WTC11 (cell line): Measurements from ENCODE around the gene PLXNA2. TPM values are rescaled to one million over a fixed set of nuclear protein-coding genes. Genes with fewer than 3 reads are reported as not detected.

Experiments used
- ATAC-seq: fragments of 200-7000 bp; cut with Tn5 transposase; 2 replicates; pipeline ENCODE4 v1.10.0; 2021; ENCODE audit warnings: mild to moderate bottlenecking, moderate library complexity
- CTCF ChIA-PET: fragments of 300-600 bp; sonication (Branson Sonifier 250); formaldehyde crosslinking; loops from one replicate; lab custom pipeline; 2021; ENCODE audit warnings: antibody characterized with exemption; lab: Charles Lee
- POLR2A ChIA-PET: fragments of 350-600 bp; sonication (Branson Sonifier 250); formaldehyde crosslinking; loops from one replicate; lab custom pipeline; 2021; ENCODE audit warnings: antibody characterized with exemption; lab: Charles Lee
- DNase-seq: peaks from one replicate; pipeline ENCODE4 v3.0.0; 2021; ENCODE audit warnings: low spot score
- H3K27ac Mint-ChIP-seq: 2 replicates; pipeline ENCODE4 v1.8.0; 2021; ENCODE audit warnings: mixed read lengths
- H3K27me3 Mint-ChIP-seq: 2 replicates; pipeline ENCODE4 v1.8.0; 2021; ENCODE audit warnings: low read depth, mild to moderate bottlenecking, moderate library complexity, mixed read lengths
- H3K36me3 Mint-ChIP-seq: 2 replicates; pipeline ENCODE4 v1.8.0; 2021; ENCODE audit warnings: mixed read lengths
- H3K4me1 Mint-ChIP-seq: 2 replicates; pipeline ENCODE4 v1.8.0; 2022; ENCODE audit warnings: mixed read lengths
- H3K4me3 Mint-ChIP-seq: 2 replicates; pipeline ENCODE4 v1.8.0; 2021; ENCODE audit warnings: mild to moderate bottlenecking, moderate library complexity, mixed read lengths
- H3K9me3 Mint-ChIP-seq: 2 replicates; pipeline ENCODE4 v1.8.0; 2021; ENCODE audit warnings: mixed read lengths
- ETV6 ChIP-seq: sonication (generic); formaldehyde crosslinking; IDR thresholded peaks from 2 replicates; pipeline ENCODE4 v1.8.1; 2022; ENCODE audit warnings: mild to moderate bottlenecking, missing genetic modification reagents
- FOXJ3 ChIP-seq: sonication (generic); formaldehyde crosslinking; IDR thresholded peaks from 2 replicates; pipeline ENCODE4 v1.9.0; 2021; ENCODE audit warnings: missing genetic modification reagents, mild to moderate bottlenecking, borderline replicate concordance
- FOXK1 ChIP-seq: sonication (generic); formaldehyde crosslinking; IDR thresholded peaks from 2 replicates; pipeline ENCODE4 v1.8.0; 2022; ENCODE audit warnings: mild to moderate bottlenecking, moderate library complexity, missing genetic modification reagents
- FOXP1 ChIP-seq: sonication (generic); formaldehyde crosslinking; IDR thresholded peaks from 2 replicates; pipeline ENCODE4 v1.8.0; 2022; ENCODE audit warnings: missing genetic modification reagents, mild to moderate bottlenecking, moderate library complexity, borderline replicate concordance
- GABPB1 ChIP-seq: sonication (generic); formaldehyde crosslinking; IDR thresholded peaks from 2 replicates; pipeline ENCODE4 v1.8.1; 2023; ENCODE audit warnings: mild to moderate bottlenecking, missing genetic modification reagents
- MYBL2 ChIP-seq: sonication (generic); formaldehyde crosslinking; IDR thresholded peaks from 2 replicates; pipeline ENCODE4 v1.8.1; 2023; ENCODE audit warnings: mild to moderate bottlenecking, moderate library complexity, missing genetic modification reagents
- NFE2L1 ChIP-seq: sonication (generic); formaldehyde crosslinking; IDR thresholded peaks from 2 replicates; pipeline ENCODE4 v1.8.1; 2023; ENCODE audit warnings: missing genetic modification reagents
- NFYB ChIP-seq: sonication (generic); formaldehyde crosslinking; conservative IDR thresholded peaks from 2 replicates; pipeline ENCODE4 v1.8.0; 2022; ENCODE audit warnings: low read depth, missing genetic modification reagents
- NR1H2 ChIP-seq: sonication (generic); formaldehyde crosslinking; IDR thresholded peaks from 2 replicates; pipeline ENCODE4 v1.9.0; 2021; ENCODE audit warnings: mild to moderate bottlenecking, moderate library complexity, missing genetic modification reagents
- NR2C2 ChIP-seq: sonication (generic); formaldehyde crosslinking; IDR thresholded peaks from 2 replicates; pipeline ENCODE4 v1.8.0; 2022; ENCODE audit warnings: mild to moderate bottlenecking, missing genetic modification reagents
- SP1 ChIP-seq: sonication (generic); formaldehyde crosslinking; conservative IDR thresholded peaks from 2 replicates; pipeline ENCODE4 v1.8.1; 2022; ENCODE audit warnings: missing genetic modification reagents
- TEAD1 ChIP-seq: sonication (generic); formaldehyde crosslinking; IDR thresholded peaks from 2 replicates; pipeline ENCODE4 v1.8.0; 2022; ENCODE audit warnings: mild to moderate bottlenecking, missing genetic modification reagents
- total RNA-seq: library from RNA; stranded (reverse); gene quantifications from 3 replicates; pipeline ENCODE4 v1.2.3, GENCODE V29; 2021
- TF ChIP-seq, protein P1 (sequence below): fragments of 250-450 bp; sonication (Bioruptor Pico); IDR thresholded peaks from 2 replicates; pipeline ENCODE4 v1.9.0; 2021; ENCODE audit warnings: mild to moderate bottlenecking
- TF ChIP-seq, protein P2 (sequence below): sonication (generic); formaldehyde crosslinking; IDR thresholded peaks from 2 replicates; pipeline ENCODE4 v1.8.1; 2022; ENCODE audit warnings: low read depth, mild to moderate bottlenecking, moderate library complexity, missing genetic modification reagents, borderline replicate concordance
- TF ChIP-seq, protein P3 (sequence below): sonication (generic); formaldehyde crosslinking; IDR thresholded peaks from 2 replicates; pipeline ENCODE4 v1.8.1; 2023; ENCODE audit warnings: mild to moderate bottlenecking, missing genetic modification reagents
- TF ChIP-seq, protein P4 (sequence below): sonication (generic); formaldehyde crosslinking; IDR thresholded peaks from 2 replicates; pipeline ENCODE4 v1.8.0; 2022; ENCODE audit warnings: mild to moderate bottlenecking, missing genetic modification reagents
- TF ChIP-seq, protein P5 (sequence below): sonication (generic); formaldehyde crosslinking; IDR thresholded peaks from 2 replicates; pipeline ENCODE4 v1.8.1; 2022; ENCODE audit warnings: low read depth, missing genetic modification reagents, borderline replicate concordance
- TF ChIP-seq, protein P6 (sequence below): sonication (generic); formaldehyde crosslinking; IDR thresholded peaks from 2 replicates; pipeline ENCODE4 v1.8.0; 2022; ENCODE audit warnings: mild to moderate bottlenecking, missing genetic modification reagents
- TF ChIP-seq, protein P7 (sequence below): sonication (generic); formaldehyde crosslinking; IDR thresholded peaks from 2 replicates; pipeline ENCODE4 v1.8.1; 2023; ENCODE audit warnings: mild to moderate bottlenecking, missing genetic modification reagents, moderate library complexity

Gene PLXNA2
- total RNA-seq, 1 experiment from 2014 or later: 4.2 TPM

DNA sequence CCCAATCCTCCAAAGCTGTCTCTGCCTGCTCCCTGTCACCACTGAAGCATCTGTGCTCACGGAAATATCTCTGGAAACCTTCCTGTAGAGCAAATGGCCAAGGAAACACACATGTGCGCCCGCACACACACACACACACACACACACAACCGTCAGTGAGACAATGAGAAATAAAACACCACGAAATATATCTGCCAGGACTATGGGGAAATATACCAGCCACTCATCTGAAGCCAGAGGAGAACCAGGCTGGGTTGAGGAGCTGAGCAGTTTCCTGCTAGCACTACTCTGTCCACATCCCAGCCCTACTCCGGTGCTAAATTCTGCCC lies 25.1 kb upstream of the PLXNA2 start:
- H3K4me1 Mint-ChIP-seq: peaks cover 39% of the 10 kb centered on the region
- no peak overlapping the region for H3K27ac Mint-ChIP-seq
- ChIA-PET CTCF (interaction anchor here (0.5 to 1.4 kb wide), 2 partner anchors 16 to 24 kb away, joined by 4 to 6 read pairs; no protein-coding TSS in a partner anchor), POLR2A (no interaction called here)
- no peak for ATAC-seq
- no peaks in the 10 kb centered on the region for H3K9me3 Mint-ChIP-seq
- no peak overlapping the region for H3K4me3 Mint-ChIP-seq
- no peak for DNase-seq
- H3K36me3 Mint-ChIP-seq: no peaks in the 10 kb centered on the region
- H3K27me3 Mint-ChIP-seq: peaks cover 2% of the 10 kb centered on the region; the same call in 1 of the 2 replicates
- no peak for TF ChIP-seq FOXP1 (CRISPR knock-in tag)
- no peak for TF ChIP-seq GABPB1 (CRISPR knock-in tag)
- TF ChIP-seq NR2C2 (CRISPR knock-in tag): no peak
- TF ChIP-seq, protein P1, sequence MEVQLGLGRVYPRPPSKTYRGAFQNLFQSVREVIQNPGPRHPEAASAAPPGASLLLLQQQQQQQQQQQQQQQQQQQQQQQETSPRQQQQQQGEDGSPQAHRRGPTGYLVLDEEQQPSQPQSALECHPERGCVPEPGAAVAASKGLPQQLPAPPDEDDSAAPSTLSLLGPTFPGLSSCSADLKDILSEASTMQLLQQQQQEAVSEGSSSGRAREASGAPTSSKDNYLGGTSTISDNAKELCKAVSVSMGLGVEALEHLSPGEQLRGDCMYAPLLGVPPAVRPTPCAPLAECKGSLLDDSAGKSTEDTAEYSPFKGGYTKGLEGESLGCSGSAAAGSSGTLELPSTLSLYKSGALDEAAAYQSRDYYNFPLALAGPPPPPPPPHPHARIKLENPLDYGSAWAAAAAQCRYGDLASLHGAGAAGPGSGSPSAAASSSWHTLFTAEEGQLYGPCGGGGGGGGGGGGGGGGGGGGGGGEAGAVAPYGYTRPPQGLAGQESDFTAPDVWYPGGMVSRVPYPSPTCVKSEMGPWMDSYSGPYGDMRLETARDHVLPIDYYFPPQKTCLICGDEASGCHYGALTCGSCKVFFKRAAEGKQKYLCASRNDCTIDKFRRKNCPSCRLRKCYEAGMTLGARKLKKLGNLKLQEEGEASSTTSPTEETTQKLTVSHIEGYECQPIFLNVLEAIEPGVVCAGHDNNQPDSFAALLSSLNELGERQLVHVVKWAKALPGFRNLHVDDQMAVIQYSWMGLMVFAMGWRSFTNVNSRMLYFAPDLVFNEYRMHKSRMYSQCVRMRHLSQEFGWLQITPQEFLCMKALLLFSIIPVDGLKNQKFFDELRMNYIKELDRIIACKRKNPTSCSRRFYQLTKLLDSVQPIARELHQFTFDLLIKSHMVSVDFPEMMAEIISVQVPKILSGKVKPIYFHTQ (CRISPR knock-in tag): no peak

DNA sequence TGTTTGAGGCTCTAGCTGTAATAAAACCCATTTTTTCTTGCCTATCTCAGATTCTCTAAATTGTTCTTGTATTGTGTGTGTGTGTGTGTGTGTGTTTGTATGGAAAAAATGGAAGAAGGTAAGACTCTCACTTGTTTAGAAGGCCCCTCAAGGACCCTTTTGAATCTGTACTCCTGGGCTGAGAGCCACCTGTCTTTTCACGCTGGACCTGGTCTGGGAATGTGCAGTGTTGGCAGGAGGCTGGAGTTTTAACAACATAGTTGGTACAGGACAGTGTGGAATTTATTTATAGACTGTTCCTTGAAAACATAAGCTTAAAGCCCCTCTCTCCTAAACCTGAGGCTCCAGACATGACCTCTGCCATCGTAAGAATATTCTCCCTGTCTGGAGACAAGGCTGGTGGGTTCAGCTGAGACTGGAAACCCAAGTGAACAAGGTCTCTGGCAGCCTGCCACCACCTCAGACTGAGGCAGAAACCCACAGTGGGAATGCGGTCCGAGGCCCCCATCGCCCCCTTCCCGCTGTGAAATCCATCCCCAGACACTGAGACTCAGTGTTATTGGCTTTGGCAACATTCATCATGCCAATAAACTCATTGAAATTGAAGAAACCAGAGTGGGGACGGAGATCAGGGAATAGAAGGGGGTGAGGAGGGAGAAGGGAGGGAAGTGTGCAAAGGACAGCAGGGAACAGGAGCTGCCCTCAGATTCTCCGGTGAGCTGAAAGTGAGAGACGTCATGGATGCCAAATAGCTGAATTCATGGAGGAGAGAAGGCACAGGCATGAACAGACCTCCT lies 24.6 kb upstream of the PLXNA2 start:
- CTCF ChIA-PET: interaction anchor here (0.5 to 1.4 kb wide), 3 partner anchors 16 to 275 kb away, joined by 3 to 6 read pairs (median 4); no protein-coding TSS in a partner anchor
- no peak overlapping the region for H3K27ac Mint-ChIP-seq
- no peak for TF ChIP-seq SP1 (CRISPR knock-in tag)
- TF ChIP-seq ETV6 (CRISPR knock-in tag): no peak
- TF ChIP-seq, protein P2, sequence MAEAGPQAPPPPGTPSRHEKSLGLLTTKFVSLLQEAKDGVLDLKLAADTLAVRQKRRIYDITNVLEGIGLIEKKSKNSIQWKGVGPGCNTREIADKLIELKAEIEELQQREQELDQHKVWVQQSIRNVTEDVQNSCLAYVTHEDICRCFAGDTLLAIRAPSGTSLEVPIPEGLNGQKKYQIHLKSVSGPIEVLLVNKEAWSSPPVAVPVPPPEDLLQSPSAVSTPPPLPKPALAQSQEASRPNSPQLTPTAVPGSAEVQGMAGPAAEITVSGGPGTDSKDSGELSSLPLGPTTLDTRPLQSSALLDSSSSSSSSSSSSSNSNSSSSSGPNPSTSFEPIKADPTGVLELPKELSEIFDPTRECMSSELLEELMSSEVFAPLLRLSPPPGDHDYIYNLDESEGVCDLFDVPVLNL (CRISPR knock-in tag): no peak
- no peak for TF ChIP-seq GABPB1 (CRISPR knock-in tag)
- no peak for TF ChIP-seq NR1H2
- no peak for TF ChIP-seq MYBL2 (CRISPR knock-in tag)
- TF ChIP-seq TEAD1 (CRISPR knock-in tag): no peak
- TF ChIP-seq, protein P3, sequence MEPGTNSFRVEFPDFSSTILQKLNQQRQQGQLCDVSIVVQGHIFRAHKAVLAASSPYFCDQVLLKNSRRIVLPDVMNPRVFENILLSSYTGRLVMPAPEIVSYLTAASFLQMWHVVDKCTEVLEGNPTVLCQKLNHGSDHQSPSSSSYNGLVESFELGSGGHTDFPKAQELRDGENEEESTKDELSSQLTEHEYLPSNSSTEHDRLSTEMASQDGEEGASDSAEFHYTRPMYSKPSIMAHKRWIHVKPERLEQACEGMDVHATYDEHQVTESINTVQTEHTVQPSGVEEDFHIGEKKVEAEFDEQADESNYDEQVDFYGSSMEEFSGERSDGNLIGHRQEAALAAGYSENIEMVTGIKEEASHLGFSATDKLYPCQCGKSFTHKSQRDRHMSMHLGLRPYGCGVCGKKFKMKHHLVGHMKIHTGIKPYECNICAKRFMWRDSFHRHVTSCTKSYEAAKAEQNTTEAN (CRISPR knock-in tag): no peak
- TF ChIP-seq, protein P4, sequence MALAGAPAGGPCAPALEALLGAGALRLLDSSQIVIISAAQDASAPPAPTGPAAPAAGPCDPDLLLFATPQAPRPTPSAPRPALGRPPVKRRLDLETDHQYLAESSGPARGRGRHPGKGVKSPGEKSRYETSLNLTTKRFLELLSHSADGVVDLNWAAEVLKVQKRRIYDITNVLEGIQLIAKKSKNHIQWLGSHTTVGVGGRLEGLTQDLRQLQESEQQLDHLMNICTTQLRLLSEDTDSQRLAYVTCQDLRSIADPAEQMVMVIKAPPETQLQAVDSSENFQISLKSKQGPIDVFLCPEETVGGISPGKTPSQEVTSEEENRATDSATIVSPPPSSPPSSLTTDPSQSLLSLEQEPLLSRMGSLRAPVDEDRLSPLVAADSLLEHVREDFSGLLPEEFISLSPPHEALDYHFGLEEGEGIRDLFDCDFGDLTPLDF (CRISPR knock-in tag): no peak

DNA sequence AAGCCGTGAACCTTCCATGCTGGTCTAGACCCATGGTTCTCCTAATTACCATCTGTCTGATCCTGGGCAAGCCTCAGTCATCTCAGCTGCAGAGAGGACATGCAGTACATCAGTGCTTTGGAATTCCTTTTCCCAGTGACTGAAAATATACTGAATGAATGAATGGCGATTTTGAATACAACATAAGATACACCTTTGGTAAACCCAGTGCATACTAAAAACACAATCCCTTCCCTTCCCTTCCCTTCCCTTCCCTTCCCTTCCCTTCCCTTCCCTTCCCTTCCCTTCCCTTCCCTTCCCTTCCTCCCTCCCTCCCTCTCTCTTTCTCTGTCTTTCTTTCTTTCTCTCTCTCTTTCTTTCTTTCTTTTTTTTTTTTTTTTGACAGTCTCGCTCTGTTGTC lies 21.3 kb upstream of the PLXNA2 start:
- CTCF ChIA-PET: no interaction called here
- Mint-ChIP-seq H3K4me1 (peaks cover 12% of the 10 kb centered on the region), H3K36me3 (peaks cover 3% of the 10 kb centered on the region), H3K27ac (no peak overlapping the region), H3K4me3 (no peak overlapping the region), H3K9me3 (peaks cover 7% of the 10 kb centered on the region), H3K27me3 (peaks cover 2% of the 10 kb centered on the region; the same call in 1 of the 2 replicates)
- POLR2A ChIA-PET: interaction anchor here (0.7 kb wide), 1 partner anchor 26 kb away, joined by 3 read pairs; no protein-coding TSS in a partner anchor
- ATAC-seq (no peak), DNase-seq (no peak)
- TF ChIP-seq TEAD1 (CRISPR knock-in tag) (no peak), FOXK1 (CRISPR knock-in tag) (no peak), NFYB (CRISPR knock-in tag) (no peak), FOXJ3 (no peak), SP1 (CRISPR knock-in tag) (no peak), NFE2L1 (CRISPR knock-in tag) (no peak)
- TF ChIP-seq, protein P5, sequence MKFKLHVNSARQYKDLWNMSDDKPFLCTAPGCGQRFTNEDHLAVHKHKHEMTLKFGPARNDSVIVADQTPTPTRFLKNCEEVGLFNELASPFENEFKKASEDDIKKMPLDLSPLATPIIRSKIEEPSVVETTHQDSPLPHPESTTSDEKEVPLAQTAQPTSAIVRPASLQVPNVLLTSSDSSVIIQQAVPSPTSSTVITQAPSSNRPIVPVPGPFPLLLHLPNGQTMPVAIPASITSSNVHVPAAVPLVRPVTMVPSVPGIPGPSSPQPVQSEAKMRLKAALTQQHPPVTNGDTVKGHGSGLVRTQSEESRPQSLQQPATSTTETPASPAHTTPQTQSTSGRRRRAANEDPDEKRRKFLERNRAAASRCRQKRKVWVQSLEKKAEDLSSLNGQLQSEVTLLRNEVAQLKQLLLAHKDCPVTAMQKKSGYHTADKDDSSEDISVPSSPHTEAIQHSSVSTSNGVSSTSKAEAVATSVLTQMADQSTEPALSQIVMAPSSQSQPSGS (CRISPR knock-in tag): no peak
- TF ChIP-seq, protein P6, sequence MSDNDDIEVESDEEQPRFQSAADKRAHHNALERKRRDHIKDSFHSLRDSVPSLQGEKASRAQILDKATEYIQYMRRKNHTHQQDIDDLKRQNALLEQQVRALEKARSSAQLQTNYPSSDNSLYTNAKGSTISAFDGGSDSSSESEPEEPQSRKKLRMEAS: no peak
- TF ChIP-seq, protein P7, sequence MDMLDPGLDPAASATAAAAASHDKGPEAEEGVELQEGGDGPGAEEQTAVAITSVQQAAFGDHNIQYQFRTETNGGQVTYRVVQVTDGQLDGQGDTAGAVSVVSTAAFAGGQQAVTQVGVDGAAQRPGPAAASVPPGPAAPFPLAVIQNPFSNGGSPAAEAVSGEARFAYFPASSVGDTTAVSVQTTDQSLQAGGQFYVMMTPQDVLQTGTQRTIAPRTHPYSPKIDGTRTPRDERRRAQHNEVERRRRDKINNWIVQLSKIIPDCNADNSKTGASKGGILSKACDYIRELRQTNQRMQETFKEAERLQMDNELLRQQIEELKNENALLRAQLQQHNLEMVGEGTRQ (CRISPR knock-in tag): no peak

More for the DNA sequence above, 24.6 kb upstream of the PLXNA2 start:
- no peaks in the 10 kb centered on the region for H3K36me3 Mint-ChIP-seq
- H3K4me1 Mint-ChIP-seq: peaks cover 39% of the 10 kb centered on the region
- ATAC-seq (no peak), DNase-seq (no peak)
- no peak overlapping the region for H3K4me3 Mint-ChIP-seq
- H3K27me3 Mint-ChIP-seq: peaks cover 2% of the 10 kb centered on the region; the same call in 1 of the 2 replicates
- H3K9me3 Mint-ChIP-seq: no peaks in the 10 kb centered on the region
- POLR2A ChIA-PET: interaction anchor here (0.6 kb wide), 1 partner anchor 319 kb away, joined by 3 read pairs; no protein-coding TSS in a partner anchor
